Thyroid gland (tissue), 4 donors: ENCODE measurements around the gene SCYL1. TPM values are rescaled to one million over a fixed set of nuclear protein-coding genes. Genes with fewer than 3 reads are reported as not detected.

Experiments
- DNase-seq, 2 donors: peaks; one replicate each; pipeline ENCODE4 v3.0.0-alpha.2; 2019
- H3K27ac ChIP-seq, 3 donors: fragments of 200-600 bp; sonication (generic); 1 replicate in 2 of 3; 2 replicates in 1 of 3; pipeline ENCODE4 v1.5.1; 2016 to 2019; ENCODE audit warnings: mild to moderate bottlenecking in 1 of 3, moderate library complexity in 1 of 3
- H3K27me3 ChIP-seq: fragments of 200-600 bp; sonication (generic); one replicate; pipeline ENCODE4 v1.5.1; 2019
- H3K36me3 ChIP-seq, 2 donors: fragments of 200-600 bp; sonication (generic); one replicate each; pipeline ENCODE4 v1.5.1; 2016 to 2019
- H3K4me1 ChIP-seq, 2 donors: fragments of 200-600 bp; sonication (generic); one replicate each; pipeline ENCODE4 v1.5.1; 2017 to 2019
- H3K4me3 ChIP-seq, 3 donors: fragments of 200-600 bp; sonication (generic); replicated peaks in 1 of 3; 1 replicate in 2 of 3; 2 replicates in 1 of 3; pipeline ENCODE4 v1.5.1; 2016; ENCODE audit warnings: mild to moderate bottlenecking in 1 of 3
- H3K9me3 ChIP-seq: fragments of 200-600 bp; sonication (generic); one replicate; pipeline ENCODE4 v1.5.1; 2017
- CTCF ChIP-seq, 6 experiments: fragments of 200-600 bp in 3 of 6; fragments of 450-650 bp in 3 of 6; sonication (generic) in 3 of 6; IDR thresholded peaks; one replicate each; pipeline ENCODE4 v1.5.1; 2016 to 2019; ENCODE audit warnings: antibody characterized with exemption in 6 of 6, mild to moderate bottlenecking in 2 of 6, inconsistent platforms in 1 of 6, moderate library complexity in 1 of 6
- POLR2A ChIP-seq, 2 donors: fragments of 450-650 bp; IDR thresholded peaks; one replicate each; pipeline ENCODE4 v1.6.1; 2017; ENCODE audit warnings: antibody characterized with exemption in 2 of 2, mild to moderate bottlenecking in 2 of 2, moderate library complexity in 1 of 2
- WGBS, 2 donors: methylation state at CpG; one replicate each; pipeline ENCODE4 v1.1.5; 2017; 5-methylcytosine and 5-hydroxymethylcytosine counted together
- intact Hi-C: fragments of 100-400 bp; cut with DNase I; formaldehyde crosslinking; loops from one replicate; pipeline ENCODE4 v1.15.1; 2023
- total RNA-seq, 4 donors: library from RNA; depleted of rRNA; stranded (reverse); fragments of >200 nt; gene quantifications; one replicate each; pipeline ENCODE4 v1.2.3, GENCODE V29; 2016

Gene SCYL1
- total RNA-seq, 4 donors from 2014 or later: 99.8 to 122 (median 116) TPM

- 0 to 1% methylated on average over 6 of the region's 6 CpGs for WGBS, 2 donors
- intact Hi-C loops: no loop called here
- peaks cover 33 to 35% of the 10 kb centered on the region in 2 donors for H3K4me1 ChIP-seq
Measured at GRCh38 chr11:65498727-65498976, 26.2 kb upstream of the SCYL1 start.

GRCh38 chr11:65498977-65499712 is 25.7 kb upstream of the SCYL1 start, which contains the start of gene MALAT1:
Gene MALAT1, plus strand, starts transcription at chr11:65499045.
- 0 to 1% methylated on average over 24 of the region's 24 CpGs for WGBS, 2 donors
- peak; percentile 100 for TF ChIP-seq POLR2A (IDR thresholded peaks at IDR 0.05)
- TF ChIP-seq CTCF (IDR thresholded peaks at IDR 0.05): no peak
- no peaks in the 10 kb centered on the region for H3K9me3 ChIP-seq
- H3K4me3 ChIP-seq: peak within 1 kb of the TSS; percentile 66 to 82 (median 76)
- peaks cover 28 to 30% of the 10 kb centered on the region in 2 donors for H3K4me1 ChIP-seq
- peak within 1 kb of the TSS; percentile 99 to 100 (median 100) for H3K27ac ChIP-seq
- DNase-seq: peak; percentile 91 to 94
- peaks cover 37 to 41% of the 10 kb centered on the region in 2 donors for H3K36me3 ChIP-seq
- intact Hi-C loops: no loop called here
- H3K27me3 ChIP-seq: no peaks in the 10 kb centered on the region

More at GRCh38 chr11:65498727-65498976, 26.2 kb upstream of the SCYL1 start:
- H3K9me3 ChIP-seq: no peaks in the 10 kb centered on the region
- peak overlapping the region; percentile 99 to 100 (median 100) for H3K27ac ChIP-seq
- DNase-seq: no peak
- peaks cover 32 to 36% of the 10 kb centered on the region in 2 donors for H3K36me3 ChIP-seq
- TF ChIP-seq CTCF (IDR thresholded peaks at IDR 0.05): no peak
- no peak for TF ChIP-seq POLR2A (IDR thresholded peaks at IDR 0.05)
- H3K4me3 ChIP-seq: peak overlapping the region; percentile 66 to 82 (median 76)
- no peaks in the 10 kb centered on the region for H3K27me3 ChIP-seq

GRCh38 chr11:65499713-65500386 is 25.0 kb upstream of the SCYL1 start:
- peaks cover 44 to 48% of the 10 kb centered on the region in 2 donors for H3K36me3 ChIP-seq
- no peaks in the 10 kb centered on the region for H3K27me3 ChIP-seq
- no peak for DNase-seq
- H3K4me1 ChIP-seq: peaks cover 21 to 23% of the 10 kb centered on the region in 2 donors
- 0% methylated on average over 3 of the region's 3 CpGs for WGBS, 2 donors
- H3K4me3 ChIP-seq: peak overlapping the region; percentile 49 to 82 (median 76)
- H3K27ac ChIP-seq: peak overlapping the region; percentile 99 to 100 (median 100)
- intact Hi-C loops: no loop called here
- TF ChIP-seq POLR2A (IDR thresholded peaks at IDR 0.05) (no peak), CTCF (IDR thresholded peaks at IDR 0.05) (no peak)
- H3K9me3 ChIP-seq: no peaks in the 10 kb centered on the region

GRCh38 chr11:65500387-65501185 is 24.3 kb upstream of the SCYL1 start:
- no peak for DNase-seq
- peaks cover 52 to 55% of the 10 kb centered on the region in 2 donors for H3K36me3 ChIP-seq
- TF ChIP-seq CTCF (IDR thresholded peaks at IDR 0.05) (no peak), POLR2A (IDR thresholded peaks at IDR 0.05) (peak in 1 of 2 donors; percentile 81)
- no peaks in the 10 kb centered on the region for H3K9me3 ChIP-seq
- H3K27me3 ChIP-seq: no peaks in the 10 kb centered on the region
- H3K4me1 ChIP-seq: peaks cover 15 to 17% of the 10 kb centered on the region in 2 donors
- H3K4me3 ChIP-seq: peak overlapping the region; percentile 44 to 82 (median 76)
- intact Hi-C loops: no loop called here
- 0% methylated on average over 20 of the region's 20 CpGs for WGBS, 2 donors
- peak overlapping the region; percentile 99 to 100 (median 100) for H3K27ac ChIP-seq
